Thyroid gland (tissue), 4 donors: ENCODE measurements around the gene CCNL1.

Experiments
- POLR2A ChIP-seq, 2 donors: fragments of 450-650 bp; IDR thresholded peaks; one replicate each; pipeline ENCODE4 v1.6.1; 2017; ENCODE audit warnings: antibody characterized with exemption in 2 of 2, mild to moderate bottlenecking in 2 of 2, moderate library complexity in 1 of 2
- TF ChIP-seq, protein P1 (sequence below), 6 experiments: fragments of 200-600 bp in 3 of 6; fragments of 450-650 bp in 3 of 6; sonication (generic) in 3 of 6; IDR thresholded peaks; one replicate each; pipeline ENCODE4 v1.5.1; 2016 to 2019; ENCODE audit warnings: antibody characterized with exemption in 6 of 6, mild to moderate bottlenecking in 2 of 6, inconsistent platforms in 1 of 6, moderate library complexity in 1 of 6

DNA sequence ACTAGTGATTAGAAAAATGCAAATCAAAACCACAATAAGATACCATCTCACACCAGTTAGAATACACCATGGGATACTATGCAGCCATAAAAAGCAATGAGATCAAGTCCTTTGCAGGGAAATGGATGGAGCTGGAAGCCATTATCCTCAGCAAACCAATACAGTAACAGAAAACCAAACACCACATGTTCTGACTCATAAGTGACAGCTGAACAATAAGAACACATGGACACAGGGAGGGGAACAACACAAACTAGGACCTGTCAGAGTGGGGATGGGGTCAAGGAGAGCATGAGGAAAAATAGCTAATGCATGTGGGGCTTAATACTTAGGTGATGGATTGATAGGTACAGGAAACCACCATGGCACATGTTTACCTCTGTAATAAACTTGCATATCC, 36.0 kb upstream of the CCNL1 start:
- TF ChIP-seq, protein P1, sequence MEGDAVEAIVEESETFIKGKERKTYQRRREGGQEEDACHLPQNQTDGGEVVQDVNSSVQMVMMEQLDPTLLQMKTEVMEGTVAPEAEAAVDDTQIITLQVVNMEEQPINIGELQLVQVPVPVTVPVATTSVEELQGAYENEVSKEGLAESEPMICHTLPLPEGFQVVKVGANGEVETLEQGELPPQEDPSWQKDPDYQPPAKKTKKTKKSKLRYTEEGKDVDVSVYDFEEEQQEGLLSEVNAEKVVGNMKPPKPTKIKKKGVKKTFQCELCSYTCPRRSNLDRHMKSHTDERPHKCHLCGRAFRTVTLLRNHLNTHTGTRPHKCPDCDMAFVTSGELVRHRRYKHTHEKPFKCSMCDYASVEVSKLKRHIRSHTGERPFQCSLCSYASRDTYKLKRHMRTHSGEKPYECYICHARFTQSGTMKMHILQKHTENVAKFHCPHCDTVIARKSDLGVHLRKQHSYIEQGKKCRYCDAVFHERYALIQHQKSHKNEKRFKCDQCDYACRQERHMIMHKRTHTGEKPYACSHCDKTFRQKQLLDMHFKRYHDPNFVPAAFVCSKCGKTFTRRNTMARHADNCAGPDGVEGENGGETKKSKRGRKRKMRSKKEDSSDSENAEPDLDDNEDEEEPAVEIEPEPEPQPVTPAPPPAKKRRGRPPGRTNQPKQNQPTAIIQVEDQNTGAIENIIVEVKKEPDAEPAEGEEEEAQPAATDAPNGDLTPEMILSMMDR (IDR thresholded peaks at IDR 0.05), result no peak
- no peak for TF ChIP-seq POLR2A (IDR thresholded peaks at IDR 0.05)
